Liver (tissue), 9 donors: ENCODE results near the gene KAT2A. TPM values are rescaled to one million over a fixed set of nuclear protein-coding genes. Genes with fewer than 3 reads are reported as not detected.

ENCODE experiments used
- DNase-seq: peaks from one replicate; pipeline ENCODE4 v3.0.0-alpha.2; 2017; ENCODE audit warnings: low spot score
- H3K27ac ChIP-seq, 2 donors: one replicate each; pipeline ENCODE4 v1.7.0; 2013; ENCODE audit warnings: inconsistent platforms in 2 of 2, low read length in 2 of 2, control low read depth in 1 of 2, low read depth in 1 of 2, mild to moderate bottlenecking in 1 of 2
- H3K27me3 ChIP-seq, 4 donors: one replicate each; pipeline versions ENCODE4 v1.6.1 to v1.7.0; 2013; ENCODE audit warnings: low read length in 3 of 4, inconsistent platforms in 1 of 4, mild to moderate bottlenecking in 1 of 4, moderate library complexity in 1 of 4; ENCODE audit not compliant: control insufficient read depth in 4 of 4, insufficient read depth in 4 of 4
- H3K36me3 ChIP-seq, 4 donors: one replicate each; pipeline versions ENCODE4 v1.6.1 to v1.7.0; 2013; ENCODE audit warnings: low read length in 3 of 4, mild to moderate bottlenecking in 3 of 4, low read depth in 1 of 4, moderate library complexity in 1 of 4; ENCODE audit not compliant: control insufficient read depth in 4 of 4, insufficient read depth in 3 of 4
- H3K4me1 ChIP-seq, 4 donors: one replicate each; pipeline versions ENCODE4 v1.6.1 to v1.7.0; 2013; ENCODE audit warnings: low read length in 3 of 4, mild to moderate bottlenecking in 3 of 4, moderate library complexity in 1 of 4; ENCODE audit not compliant: control insufficient read depth in 4 of 4, insufficient read depth in 4 of 4
- H3K4me3 ChIP-seq, 3 donors: one replicate each; pipeline versions ENCODE4 v1.6.1 to v1.7.0; 2013; ENCODE audit warnings: low read length in 3 of 3, control low read depth in 1 of 3, low read depth in 1 of 3, mild to moderate bottlenecking in 1 of 3
- H3K9ac ChIP-seq, 2 donors: one replicate each; pipeline ENCODE4 v1.7.0; 2013; ENCODE audit warnings: low read length in 2 of 2, mild to moderate bottlenecking in 2 of 2, moderate library complexity in 2 of 2, control low read depth in 1 of 2, low read depth in 1 of 2
- H3K9me3 ChIP-seq, 4 donors: one replicate each; pipeline versions ENCODE4 v1.6.1 to v1.7.0; 2013; ENCODE audit warnings: low read length in 3 of 4; ENCODE audit not compliant: control insufficient read depth in 4 of 4
- EGR1 ChIP-seq, 2 donors: IDR thresholded peaks; 2 replicates each; pipeline ENCODE4 v1.6.1; 2016 to 2018; ENCODE audit warnings: antibody characterized with exemption in 2 of 2, low read depth in 2 of 2
- FOXA1 ChIP-seq: IDR thresholded peaks from 2 replicates; pipeline ENCODE4 v1.6.1; 2016; ENCODE audit warnings: antibody characterized with exemption
- FOXA2 ChIP-seq: IDR thresholded peaks from 2 replicates; pipeline ENCODE4 v1.6.1; 2016; ENCODE audit warnings: antibody characterized with exemption
- GABPA ChIP-seq, 2 donors: IDR thresholded peaks in 1 of 2; conservative IDR thresholded peaks in 1 of 2; 2 replicates each; pipeline ENCODE4 v1.6.1; 2016; ENCODE audit warnings: antibody characterized with exemption in 2 of 2, mild to moderate bottlenecking in 1 of 2, moderate library complexity in 1 of 2
- HNF4G ChIP-seq: IDR thresholded peaks from 2 replicates; pipeline ENCODE4 v1.6.1; 2016; ENCODE audit warnings: antibody characterized with exemption
- JUND ChIP-seq, 2 donors: IDR thresholded peaks; 2 replicates each; pipeline ENCODE4 v1.6.1; 2016; ENCODE audit warnings: antibody characterized with exemption in 2 of 2
- NR2F2 ChIP-seq: IDR thresholded peaks from 2 replicates; pipeline ENCODE4 v1.6.1; 2016; ENCODE audit warnings: antibody characterized with exemption
- RAD21 ChIP-seq, 2 donors: IDR thresholded peaks; 2 replicates each; pipeline ENCODE4 v1.6.1; 2016; ENCODE audit warnings: antibody characterized with exemption in 2 of 2, mild to moderate bottlenecking in 2 of 2
- RXRA ChIP-seq, 2 donors: IDR thresholded peaks; 2 replicates each; pipeline ENCODE4 v1.6.1; 2017 to 2018; ENCODE audit warnings: antibody characterized with exemption in 2 of 2, mild to moderate bottlenecking in 1 of 2
- SP1 ChIP-seq: IDR thresholded peaks from 2 replicates; pipeline ENCODE4 v1.6.1; 2018; ENCODE audit warnings: antibody characterized with exemption, mild to moderate bottlenecking
- TAF1 ChIP-seq: conservative IDR thresholded peaks from 2 replicates; pipeline ENCODE4 v1.6.1; 2016; ENCODE audit warnings: antibody characterized with exemption, mild to moderate bottlenecking
- YY1 ChIP-seq: IDR thresholded peaks from 2 replicates; pipeline ENCODE4 v1.6.1; 2016; ENCODE audit warnings: antibody characterized with exemption, mild to moderate bottlenecking
- WGBS: extraction: QIAGEN DNeasy Blood & Tissue Kit; methylation state at CpG from one replicate; pipeline ENCODE4 v1.1.7; 2013; 5-methylcytosine and 5-hydroxymethylcytosine counted together
- polyA plus RNA-seq, 2 donors: library from polyadenylated mRNA; stranded (reverse) in 1 of 2; unstranded in 1 of 2; fragments of 200-250 nt in 1 of 2; fragments of >200 nt in 1 of 2; fragmentation: Nextera tagmentation in 1 of 2; extraction: Ambion mirVana in 1 of 2; gene quantifications; one replicate each; pipeline versions ENCODE4 v1.2.1 to v1.2.3, GENCODE V29; 2013 to 2015
- total RNA-seq, 2 donors: library from RNA; depleted of rRNA; stranded (reverse); fragments of >200 nt; gene quantifications; one replicate each; pipeline ENCODE4 v1.2.3, GENCODE V29; 2014
- TF ChIP-seq, protein P1 (sequence below): IDR thresholded peaks from 2 replicates; pipeline ENCODE4 v1.6.1; 2016; ENCODE audit warnings: antibody characterized with exemption
- TF ChIP-seq, protein P2 (sequence below): fragments of 150-350 bp; IDR thresholded peaks from 2 replicates; pipeline ENCODE4 v1.5.1; 2017; ENCODE audit warnings: improper control_type of control experiment, low read depth, low read length; ENCODE audit not compliant: missing input control
- TF ChIP-seq, protein P3 (sequence below): IDR thresholded peaks from 2 replicates; pipeline ENCODE4 v1.6.1; 2016; ENCODE audit warnings: antibody characterized with exemption, mild to moderate bottlenecking
- donor health status: healthy.
- donor health status: healthy.
- donor health status: healthy.
- donor health status: healthy.
- donor health status: healthy.

KAT2A gene
- total and polyA plus RNA-seq, 4 donors: 5.1 to 14.4 (median 9.6) TPM

DNA sequence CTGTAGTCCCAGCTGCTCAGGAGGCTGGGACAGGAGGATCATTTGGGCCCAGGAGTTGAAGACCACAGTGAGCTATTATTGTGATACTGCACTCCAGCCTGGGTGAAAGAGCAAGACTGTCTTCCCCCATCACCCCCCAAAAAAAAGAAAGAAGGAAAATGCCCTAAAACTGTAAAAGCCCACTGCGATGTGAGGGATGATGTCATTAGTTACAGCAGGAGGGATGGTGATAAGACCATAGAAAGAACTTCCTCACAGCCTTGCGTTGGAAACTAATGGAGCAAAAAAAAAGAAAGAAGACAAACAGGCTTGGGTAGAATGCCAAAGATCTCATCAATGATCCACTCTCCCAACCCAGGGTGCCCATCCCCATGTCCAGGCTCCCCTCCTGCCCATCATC lies 41.6 kb downstream of the KAT2A start:
- Histone ChIP-seq H3K4me1 (no peaks in the 10 kb centered on the region), H3K36me3 (no peaks in the 10 kb centered on the region), H3K9me3 (no peaks in the 10 kb centered on the region), H3K27ac (no peak overlapping the region), H3K4me3 (no peak overlapping the region), H3K9ac (no peak overlapping the region), H3K27me3 (no peaks in the 10 kb centered on the region)
- DNase-seq: no peak
- 86% methylated on average over 2 of the region's 2 CpGs for WGBS
- TF ChIP-seq RAD21 (IDR thresholded peaks at IDR 0.05) (no peak), FOXA1 (no peak), HNF4G (no peak), GABPA (IDR thresholded peaks at IDR 0.05 in 1 of 2, conservative IDR thresholded peaks at IDR 0.05 in 1 of 2) (no peak), FOXA2 (no peak), JUND (IDR thresholded peaks at IDR 0.05) (no peak), TAF1 (no peak), EGR1 (IDR thresholded peaks at IDR 0.05; ENCODE audit: low read depth in 2 of 2) (no peak), YY1 (no peak), NR2F2 (no peak)
- TF ChIP-seq, protein P1, sequence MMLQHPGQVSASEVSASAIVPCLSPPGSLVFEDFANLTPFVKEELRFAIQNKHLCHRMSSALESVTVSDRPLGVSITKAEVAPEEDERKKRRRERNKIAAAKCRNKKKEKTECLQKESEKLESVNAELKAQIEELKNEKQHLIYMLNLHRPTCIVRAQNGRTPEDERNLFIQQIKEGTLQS: no peak
- TF ChIP-seq, protein P2, sequence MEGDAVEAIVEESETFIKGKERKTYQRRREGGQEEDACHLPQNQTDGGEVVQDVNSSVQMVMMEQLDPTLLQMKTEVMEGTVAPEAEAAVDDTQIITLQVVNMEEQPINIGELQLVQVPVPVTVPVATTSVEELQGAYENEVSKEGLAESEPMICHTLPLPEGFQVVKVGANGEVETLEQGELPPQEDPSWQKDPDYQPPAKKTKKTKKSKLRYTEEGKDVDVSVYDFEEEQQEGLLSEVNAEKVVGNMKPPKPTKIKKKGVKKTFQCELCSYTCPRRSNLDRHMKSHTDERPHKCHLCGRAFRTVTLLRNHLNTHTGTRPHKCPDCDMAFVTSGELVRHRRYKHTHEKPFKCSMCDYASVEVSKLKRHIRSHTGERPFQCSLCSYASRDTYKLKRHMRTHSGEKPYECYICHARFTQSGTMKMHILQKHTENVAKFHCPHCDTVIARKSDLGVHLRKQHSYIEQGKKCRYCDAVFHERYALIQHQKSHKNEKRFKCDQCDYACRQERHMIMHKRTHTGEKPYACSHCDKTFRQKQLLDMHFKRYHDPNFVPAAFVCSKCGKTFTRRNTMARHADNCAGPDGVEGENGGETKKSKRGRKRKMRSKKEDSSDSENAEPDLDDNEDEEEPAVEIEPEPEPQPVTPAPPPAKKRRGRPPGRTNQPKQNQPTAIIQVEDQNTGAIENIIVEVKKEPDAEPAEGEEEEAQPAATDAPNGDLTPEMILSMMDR: no peak
- TF ChIP-seq, protein P3, sequence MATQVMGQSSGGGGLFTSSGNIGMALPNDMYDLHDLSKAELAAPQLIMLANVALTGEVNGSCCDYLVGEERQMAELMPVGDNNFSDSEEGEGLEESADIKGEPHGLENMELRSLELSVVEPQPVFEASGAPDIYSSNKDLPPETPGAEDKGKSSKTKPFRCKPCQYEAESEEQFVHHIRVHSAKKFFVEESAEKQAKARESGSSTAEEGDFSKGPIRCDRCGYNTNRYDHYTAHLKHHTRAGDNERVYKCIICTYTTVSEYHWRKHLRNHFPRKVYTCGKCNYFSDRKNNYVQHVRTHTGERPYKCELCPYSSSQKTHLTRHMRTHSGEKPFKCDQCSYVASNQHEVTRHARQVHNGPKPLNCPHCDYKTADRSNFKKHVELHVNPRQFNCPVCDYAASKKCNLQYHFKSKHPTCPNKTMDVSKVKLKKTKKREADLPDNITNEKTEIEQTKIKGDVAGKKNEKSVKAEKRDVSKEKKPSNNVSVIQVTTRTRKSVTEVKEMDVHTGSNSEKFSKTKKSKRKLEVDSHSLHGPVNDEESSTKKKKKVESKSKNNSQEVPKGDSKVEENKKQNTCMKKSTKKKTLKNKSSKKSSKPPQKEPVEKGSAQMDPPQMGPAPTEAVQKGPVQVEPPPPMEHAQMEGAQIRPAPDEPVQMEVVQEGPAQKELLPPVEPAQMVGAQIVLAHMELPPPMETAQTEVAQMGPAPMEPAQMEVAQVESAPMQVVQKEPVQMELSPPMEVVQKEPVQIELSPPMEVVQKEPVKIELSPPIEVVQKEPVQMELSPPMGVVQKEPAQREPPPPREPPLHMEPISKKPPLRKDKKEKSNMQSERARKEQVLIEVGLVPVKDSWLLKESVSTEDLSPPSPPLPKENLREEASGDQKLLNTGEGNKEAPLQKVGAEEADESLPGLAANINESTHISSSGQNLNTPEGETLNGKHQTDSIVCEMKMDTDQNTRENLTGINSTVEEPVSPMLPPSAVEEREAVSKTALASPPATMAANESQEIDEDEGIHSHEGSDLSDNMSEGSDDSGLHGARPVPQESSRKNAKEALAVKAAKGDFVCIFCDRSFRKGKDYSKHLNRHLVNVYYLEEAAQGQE: no peak

DNA sequence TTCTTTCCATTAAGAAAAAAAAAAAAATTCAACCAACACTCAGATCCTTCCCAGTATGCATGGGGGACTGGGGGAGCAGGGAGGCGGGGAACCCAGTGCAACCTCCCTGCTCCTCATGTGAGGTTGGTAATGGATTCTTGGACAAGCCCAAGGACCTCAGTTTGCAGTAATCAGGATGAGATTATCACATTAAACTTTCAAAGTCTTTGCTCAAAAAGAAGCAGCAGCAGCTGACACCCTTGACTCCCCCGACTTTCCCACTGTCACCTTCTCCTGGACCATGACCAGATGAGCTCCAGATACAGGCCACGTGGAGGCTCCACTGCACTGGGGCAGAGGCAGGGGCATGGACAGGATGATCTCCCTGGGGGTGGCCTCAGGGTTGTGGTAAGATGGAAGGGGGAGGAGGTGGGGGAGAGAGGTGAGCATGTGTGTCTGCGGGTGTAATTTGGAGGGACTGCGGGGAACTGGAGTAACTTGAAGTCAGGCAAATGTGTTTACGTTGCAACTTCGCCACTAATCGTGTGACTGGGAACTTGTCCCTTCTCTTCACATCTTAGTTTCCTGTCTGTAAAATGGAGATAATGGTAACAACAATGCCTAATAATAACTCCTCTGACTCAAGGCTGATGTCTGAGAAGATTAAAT lies 42.6 kb downstream of the KAT2A start:
- H3K4me3 ChIP-seq: no peak overlapping the region
- no peaks in the 10 kb centered on the region for H3K36me3 ChIP-seq
- DNase-seq: no peak
- WGBS: 72% methylated on average over 8 of the region's 8 CpGs
- H3K27ac ChIP-seq: no peak overlapping the region
- no peak for TF ChIP-seq RAD21 (IDR thresholded peaks at IDR 0.05)
- no peak for TF ChIP-seq YY1
- TF ChIP-seq, protein P2: no peak
- no peak for TF ChIP-seq RXRA (IDR thresholded peaks at IDR 0.05)
- no peak for TF ChIP-seq SP1
- TF ChIP-seq, protein P3: no peak
- TF ChIP-seq NR2F2: no peak
- TF ChIP-seq HNF4G: no peak
- no peaks in the 10 kb centered on the region for H3K4me1 ChIP-seq
- no peaks in the 10 kb centered on the region for H3K27me3 ChIP-seq
- H3K9me3 ChIP-seq: no peaks in the 10 kb centered on the region
- no peak overlapping the region for H3K9ac ChIP-seq
